ENCODE results near the gene ROBO1.

Gene ROBO1

DNA sequence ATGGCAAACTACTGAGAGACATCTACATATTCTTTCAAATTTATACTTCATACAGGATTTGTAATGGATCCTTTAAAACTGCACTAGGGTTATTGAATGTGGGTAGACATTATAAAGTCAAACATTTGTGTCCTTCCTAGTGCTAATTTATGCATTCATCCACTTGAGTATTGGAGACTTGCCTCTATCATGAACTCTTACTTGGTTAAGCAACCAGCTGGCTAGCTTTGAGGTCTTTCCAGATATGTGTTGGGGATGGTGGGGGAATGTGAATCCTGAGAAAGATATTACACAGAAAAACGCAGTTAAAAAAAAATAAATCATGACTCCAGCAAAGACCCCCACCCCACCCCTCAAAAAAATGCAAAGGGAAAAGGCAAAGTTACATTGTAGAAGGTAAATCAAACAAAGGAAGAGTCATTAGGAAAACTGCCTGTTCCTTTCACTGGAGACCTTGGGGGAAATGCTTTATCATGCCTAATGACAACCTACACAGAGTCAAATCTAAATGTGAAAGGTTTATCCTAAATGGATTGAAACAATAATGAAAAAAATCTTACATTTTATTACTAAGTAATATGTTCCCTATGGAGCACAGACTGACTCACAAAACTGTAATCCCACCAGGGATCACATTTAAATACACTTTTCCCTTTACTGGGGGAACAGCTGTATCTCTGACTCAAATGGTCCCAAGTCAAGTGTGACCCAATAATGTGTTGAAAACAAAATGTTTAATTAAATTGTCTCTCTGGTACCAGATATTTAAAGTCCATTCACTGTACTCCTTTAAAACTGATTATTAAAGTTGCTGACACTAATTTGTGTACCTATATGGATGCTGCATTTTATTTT lies 522.3 kb downstream of the ROBO1 start:
- H3K4me3 Mint-ChIP-seq = no peak overlapping the region
- H3K36me3 Mint-ChIP-seq (ENCODE audit: low read depth) = no peaks in the 10 kb centered on the region
- no peak overlapping the region for H3K27ac Mint-ChIP-seq
- peaks cover 9% of the 10 kb centered on the region for H3K9me3 Mint-ChIP-seq
- H3K27me3 Mint-ChIP-seq (ENCODE audit: low read depth) = no peaks in the 10 kb centered on the region
- no peaks in the 10 kb centered on the region for H3K4me1 Mint-ChIP-seq (ENCODE audit: low read depth)

DNA sequence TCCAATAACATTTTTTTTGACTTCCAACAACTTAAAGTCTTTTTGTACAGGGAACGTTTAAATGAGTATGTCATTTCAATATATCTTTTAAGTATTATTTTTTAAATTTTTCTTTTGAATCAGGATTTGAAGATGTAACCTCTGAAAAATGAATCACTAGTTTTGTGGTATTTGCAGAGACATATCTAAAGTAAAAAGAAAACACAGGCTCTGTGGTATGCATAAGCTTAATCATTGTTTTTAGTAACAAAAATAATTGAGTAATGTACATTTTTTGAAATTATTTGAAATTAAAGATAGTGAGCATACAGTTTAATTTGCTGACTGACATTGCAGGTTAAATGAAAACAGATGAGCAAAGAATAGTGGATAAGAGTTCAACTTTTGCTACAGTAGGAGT lies 531.3 kb downstream of the ROBO1 start:
- Mint-ChIP-seq H3K4me1 (ENCODE audit: low read depth) (no peaks in the 10 kb centered on the region), H3K36me3 (ENCODE audit: low read depth) (no peaks in the 10 kb centered on the region), H3K4me3 (no peak overlapping the region), H3K9me3 (peaks cover 7% of the 10 kb centered on the region), H3K27ac (no peak overlapping the region), H3K27me3 (ENCODE audit: low read depth) (no peaks in the 10 kb centered on the region)

DNA sequence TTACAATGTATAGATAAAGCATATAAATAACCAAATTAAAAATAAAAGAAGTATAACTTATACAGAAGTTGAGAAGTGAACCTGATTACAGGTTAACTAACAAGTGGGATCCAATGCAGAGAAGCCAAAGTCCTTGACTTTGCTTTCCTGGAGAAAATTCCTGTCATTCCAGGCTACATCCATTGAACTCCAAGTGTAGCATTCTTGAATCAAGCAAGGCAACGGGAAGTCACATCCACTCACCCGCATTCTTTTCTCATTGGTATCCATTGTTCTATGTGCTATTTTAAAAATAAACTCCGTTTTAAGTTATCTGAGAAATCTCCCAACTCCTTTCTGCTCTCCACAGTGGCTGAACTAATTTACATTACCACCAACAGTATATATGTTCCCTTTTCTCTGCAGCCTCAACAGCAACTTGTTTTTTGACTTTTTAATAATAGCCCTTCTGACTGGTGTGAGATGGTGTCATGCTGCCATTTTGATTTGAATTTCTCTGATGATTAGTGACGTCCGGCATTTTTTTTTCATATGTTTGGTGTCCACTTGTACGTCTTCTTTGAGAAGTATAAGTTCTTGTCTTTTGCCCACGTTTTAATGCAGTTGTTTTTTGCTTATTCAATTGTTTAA lies 534.3 kb downstream of the ROBO1 start:
- Mint-ChIP-seq H3K4me1 (ENCODE audit: low read depth) (no peaks in the 10 kb centered on the region), H3K9me3 (peaks cover 20% of the 10 kb centered on the region), H3K27me3 (ENCODE audit: low read depth) (no peaks in the 10 kb centered on the region), H3K4me3 (no peak overlapping the region), H3K36me3 (ENCODE audit: low read depth) (no peaks in the 10 kb centered on the region), H3K27ac (no peak overlapping the region)

DNA sequence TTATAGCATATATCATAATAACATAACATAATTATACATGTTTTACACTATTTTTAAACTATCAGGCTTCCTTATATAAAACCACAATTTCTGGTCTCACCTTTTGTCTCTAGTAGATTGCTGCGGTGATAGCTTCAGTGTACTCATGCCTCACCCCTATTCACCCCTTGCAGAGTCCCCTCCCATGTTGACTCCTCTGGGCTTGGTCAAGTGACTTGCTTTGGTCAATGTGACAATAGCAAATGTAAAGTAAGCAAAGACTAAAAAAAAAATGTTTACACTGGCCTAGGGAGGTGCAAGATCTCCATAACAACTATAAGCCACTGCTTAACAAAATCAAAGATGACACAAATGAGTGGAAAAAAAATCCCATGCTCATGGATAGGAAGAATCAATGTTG lies 537.5 kb downstream of the ROBO1 start:
- no peak overlapping the region for H3K4me3 Mint-ChIP-seq
- H3K9me3 Mint-ChIP-seq = peaks cover 22% of the 10 kb centered on the region
- H3K4me1 Mint-ChIP-seq (ENCODE audit: low read depth) = no peaks in the 10 kb centered on the region
- no peaks in the 10 kb centered on the region for H3K27me3 Mint-ChIP-seq (ENCODE audit: low read depth)
- no peaks in the 10 kb centered on the region for H3K36me3 Mint-ChIP-seq (ENCODE audit: low read depth)
- no peak overlapping the region for H3K27ac Mint-ChIP-seq

DNA sequence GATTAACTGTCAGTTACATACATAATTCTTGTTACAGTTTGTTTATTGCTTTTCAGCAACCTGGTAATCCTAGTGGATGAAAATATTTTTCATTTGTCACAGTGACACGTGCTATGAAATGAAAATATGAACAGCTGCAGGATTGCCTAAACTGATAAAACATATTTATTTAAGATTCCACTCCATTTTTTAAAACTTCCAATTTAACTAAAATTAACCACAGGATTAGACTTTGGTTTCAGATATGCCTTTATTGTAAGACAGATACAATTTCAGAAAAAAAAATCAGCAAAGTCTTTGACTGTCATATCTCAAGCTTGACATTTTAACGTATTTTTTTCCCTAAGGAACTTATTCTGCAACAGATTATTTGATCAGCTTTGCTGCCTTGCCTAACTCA lies 550.7 kb downstream of the ROBO1 start:
- H3K27ac Mint-ChIP-seq = no peak overlapping the region
- no peaks in the 10 kb centered on the region for H3K27me3 Mint-ChIP-seq (ENCODE audit: low read depth)
- H3K4me1 Mint-ChIP-seq (ENCODE audit: low read depth) = no peaks in the 10 kb centered on the region
- no peaks in the 10 kb centered on the region for H3K36me3 Mint-ChIP-seq (ENCODE audit: low read depth)
- H3K4me3 Mint-ChIP-seq = no peak overlapping the region
- no peaks in the 10 kb centered on the region for H3K9me3 Mint-ChIP-seq

DNA sequence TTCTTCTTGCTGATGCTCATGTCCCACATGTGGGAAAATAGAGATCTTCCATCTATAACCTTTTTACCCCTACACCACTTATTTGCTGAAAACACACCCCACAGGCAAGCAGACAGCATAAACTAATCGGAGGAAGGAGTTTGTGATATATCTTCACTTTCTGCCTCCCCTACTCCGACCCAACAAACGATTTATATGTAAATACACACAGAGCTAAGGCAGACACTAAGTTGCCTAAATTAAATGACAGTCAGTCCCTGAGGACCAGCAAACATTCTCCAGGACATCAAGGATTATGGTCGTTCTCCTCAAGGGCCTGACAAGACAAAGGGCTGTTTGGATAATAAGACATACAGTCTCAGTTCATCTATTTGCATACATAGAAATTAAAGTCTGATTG lies 552.5 kb downstream of the ROBO1 start:
- no peaks in the 10 kb centered on the region for H3K9me3 Mint-ChIP-seq
- no peak overlapping the region for H3K27ac Mint-ChIP-seq
- H3K4me3 Mint-ChIP-seq = no peak overlapping the region
- H3K4me1 Mint-ChIP-seq (ENCODE audit: low read depth) = no peaks in the 10 kb centered on the region
- H3K36me3 Mint-ChIP-seq (ENCODE audit: low read depth) = no peaks in the 10 kb centered on the region
- H3K27me3 Mint-ChIP-seq (ENCODE audit: low read depth) = no peaks in the 10 kb centered on the region

DNA sequence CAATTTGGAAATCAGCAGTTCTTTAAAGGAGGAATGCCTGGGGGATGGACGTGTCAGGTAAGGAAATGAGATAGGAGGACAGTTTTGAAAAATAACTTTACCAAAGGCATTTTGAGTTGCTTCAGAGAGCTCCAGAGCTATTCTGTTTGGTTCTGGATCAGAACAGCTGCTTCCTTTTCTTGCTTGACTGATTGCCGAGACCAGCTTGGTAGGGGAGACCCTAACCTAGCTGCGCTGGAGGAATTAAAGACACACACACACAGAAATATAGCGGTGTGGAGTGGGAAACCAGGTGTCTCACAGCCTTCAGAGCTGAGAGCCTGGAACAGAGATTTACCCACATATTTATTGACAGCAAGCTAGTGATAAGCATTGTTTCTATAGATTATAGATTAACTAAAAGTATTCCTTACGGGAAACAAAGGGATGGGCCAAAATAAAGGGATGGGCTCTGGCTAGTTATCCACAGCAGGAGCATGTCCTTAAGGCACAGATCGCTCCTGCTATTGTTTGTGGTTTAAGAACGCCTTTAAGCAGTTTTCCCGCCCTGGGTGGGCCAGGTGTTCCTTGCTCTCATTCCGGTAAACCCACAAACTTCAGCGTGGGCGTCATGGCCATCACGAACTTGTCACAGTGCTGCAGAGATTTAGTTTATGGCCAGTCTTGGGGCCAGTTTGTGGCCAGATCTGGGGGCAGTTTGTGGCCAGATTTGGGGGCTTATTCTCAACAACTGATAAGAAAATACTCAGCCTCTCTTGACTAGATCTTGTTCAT lies 556.0 kb downstream of the ROBO1 start:
- Mint-ChIP-seq H3K9me3 (peaks cover 10% of the 10 kb centered on the region), H3K36me3 (ENCODE audit: low read depth) (no peaks in the 10 kb centered on the region), H3K27me3 (ENCODE audit: low read depth) (no peaks in the 10 kb centered on the region), H3K4me3 (no peak overlapping the region), H3K4me1 (ENCODE audit: low read depth) (no peaks in the 10 kb centered on the region), H3K27ac (no peak overlapping the region)

DNA sequence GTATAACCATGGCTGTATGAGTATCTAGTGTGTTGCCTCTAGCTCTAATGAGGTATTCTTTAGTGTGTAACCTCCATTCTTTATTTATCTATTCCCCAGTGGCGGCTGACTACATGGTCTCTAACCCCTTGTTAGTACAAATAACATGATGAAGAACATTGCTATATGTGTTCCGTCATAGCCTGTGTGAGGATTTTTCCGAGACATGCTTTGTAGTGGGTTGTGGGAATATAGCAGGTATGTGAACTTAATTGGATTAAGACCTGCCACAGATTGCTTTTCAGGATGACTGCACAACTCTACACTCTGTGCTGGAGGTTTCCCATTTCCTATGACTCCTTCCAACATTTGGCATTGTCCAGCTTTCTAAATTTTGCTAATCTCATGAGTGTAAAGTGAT lies 563.4 kb downstream of the ROBO1 start:
- Mint-ChIP-seq H3K4me3 (no peak overlapping the region), H3K27me3 (ENCODE audit: low read depth) (no peaks in the 10 kb centered on the region), H3K36me3 (ENCODE audit: low read depth) (no peaks in the 10 kb centered on the region), H3K27ac (no peak overlapping the region), H3K4me1 (ENCODE audit: low read depth) (no peaks in the 10 kb centered on the region), H3K9me3 (peaks cover 9% of the 10 kb centered on the region)

DNA sequence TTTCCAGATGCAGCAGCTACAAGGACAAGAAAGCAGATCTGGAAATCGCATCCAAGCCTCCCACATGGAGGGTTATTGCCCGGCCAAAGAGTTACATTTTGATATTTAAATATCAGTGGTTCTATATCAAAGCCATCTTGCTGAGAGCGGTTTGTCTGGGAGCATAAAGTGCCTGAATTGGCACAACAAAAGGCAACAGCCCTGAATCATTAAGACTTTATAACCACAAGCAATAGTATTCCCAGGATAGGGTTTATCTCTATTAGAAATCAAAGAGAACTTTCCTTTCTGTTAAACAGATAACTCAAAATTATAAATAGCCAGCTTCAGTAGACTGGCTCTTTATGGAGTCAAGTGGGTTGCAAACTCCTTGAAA lies 564.7 kb downstream of the ROBO1 start:
- H3K27ac Mint-ChIP-seq = no peak overlapping the region
- peaks cover 5% of the 10 kb centered on the region for H3K9me3 Mint-ChIP-seq
- H3K27me3 Mint-ChIP-seq (ENCODE audit: low read depth) = no peaks in the 10 kb centered on the region
- no peak overlapping the region for H3K4me3 Mint-ChIP-seq
- H3K4me1 Mint-ChIP-seq (ENCODE audit: low read depth) = no peaks in the 10 kb centered on the region
- H3K36me3 Mint-ChIP-seq (ENCODE audit: low read depth) = no peaks in the 10 kb centered on the region

DNA sequence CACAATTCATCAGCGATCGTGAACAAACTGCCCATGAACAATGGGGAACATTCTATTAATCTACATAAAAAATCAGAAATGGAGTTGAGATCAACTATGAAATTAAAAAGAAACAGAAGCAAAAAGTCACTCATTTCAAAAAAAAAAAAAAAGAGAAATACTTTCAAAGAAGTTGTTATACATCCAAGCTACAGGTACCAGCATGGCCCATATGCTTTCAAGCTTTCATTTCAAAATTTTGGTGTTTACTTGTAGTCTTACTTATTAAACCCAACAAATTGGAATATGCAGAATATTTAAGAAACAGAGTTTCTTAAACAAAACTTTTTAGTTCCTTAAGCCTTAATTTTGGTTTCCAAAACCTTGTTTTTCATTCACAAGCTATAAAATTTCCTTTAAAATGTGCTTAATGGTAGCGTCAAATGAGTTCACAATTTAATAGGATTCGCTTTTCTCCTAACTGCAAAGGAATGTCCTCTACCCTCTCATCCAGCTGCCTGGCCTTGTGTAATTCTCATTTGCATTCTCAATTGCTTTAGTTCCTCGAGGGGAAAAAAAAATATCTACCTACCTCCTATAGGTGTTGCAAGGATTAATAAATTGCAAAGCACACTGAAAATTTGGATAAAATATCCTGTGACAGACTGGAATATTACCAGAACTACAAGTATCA lies 565.2 kb downstream of the ROBO1 start:
- H3K4me3 Mint-ChIP-seq = no peak overlapping the region
- no peak overlapping the region for H3K27ac Mint-ChIP-seq
- H3K27me3 Mint-ChIP-seq (ENCODE audit: low read depth) = no peaks in the 10 kb centered on the region
- H3K4me1 Mint-ChIP-seq (ENCODE audit: low read depth) = no peaks in the 10 kb centered on the region
- peaks cover 3% of the 10 kb centered on the region for H3K9me3 Mint-ChIP-seq
- H3K36me3 Mint-ChIP-seq (ENCODE audit: low read depth) = no peaks in the 10 kb centered on the region

DNA sequence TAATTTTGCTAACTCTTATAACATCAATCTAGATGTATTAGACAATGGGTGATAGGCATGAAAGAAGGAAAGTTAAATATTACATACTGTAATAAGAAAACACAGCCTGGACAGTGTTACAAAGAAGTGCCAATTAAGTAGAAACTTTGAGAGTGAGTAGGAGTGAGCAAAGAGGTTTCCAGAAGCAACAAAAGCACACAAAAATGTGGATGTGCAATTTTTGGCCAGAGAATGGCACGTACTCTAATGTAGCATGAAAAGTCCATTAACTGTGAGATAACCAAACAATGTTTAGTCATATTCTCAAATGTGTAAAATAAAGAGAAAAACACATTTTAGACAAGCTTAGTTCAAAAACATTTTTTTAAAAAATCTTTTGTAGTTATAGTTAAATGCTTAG lies 567.3 kb downstream of the ROBO1 start:
- H3K27me3 Mint-ChIP-seq (ENCODE audit: low read depth) = no peaks in the 10 kb centered on the region
- no peaks in the 10 kb centered on the region for H3K4me1 Mint-ChIP-seq (ENCODE audit: low read depth)
- H3K4me3 Mint-ChIP-seq = no peak overlapping the region
- no peaks in the 10 kb centered on the region for H3K36me3 Mint-ChIP-seq (ENCODE audit: low read depth)
- no peaks in the 10 kb centered on the region for H3K9me3 Mint-ChIP-seq
- no peak overlapping the region for H3K27ac Mint-ChIP-seq

DNA sequence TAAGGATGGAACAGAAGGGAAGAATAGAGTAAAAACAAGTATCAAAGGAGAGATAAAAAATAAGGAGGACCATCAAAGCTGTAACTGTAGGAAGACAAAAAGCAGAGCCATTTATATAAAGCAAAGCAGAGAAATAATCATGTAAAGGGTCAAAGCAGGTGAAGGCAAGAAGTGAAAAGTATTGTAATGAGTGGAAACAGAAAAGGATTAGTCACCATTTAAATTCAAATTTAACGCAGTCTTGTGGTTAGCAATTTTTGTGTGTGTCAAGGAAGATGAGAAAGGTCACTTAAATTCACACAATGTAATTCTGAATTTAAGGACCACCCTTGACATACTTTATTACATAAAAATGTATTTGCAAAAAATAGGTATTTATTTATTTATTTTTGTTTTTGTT lies 567.8 kb downstream of the ROBO1 start:
- no peaks in the 10 kb centered on the region for H3K36me3 Mint-ChIP-seq (ENCODE audit: low read depth)
- no peaks in the 10 kb centered on the region for H3K4me1 Mint-ChIP-seq (ENCODE audit: low read depth)
- H3K4me3 Mint-ChIP-seq = no peak overlapping the region
- no peaks in the 10 kb centered on the region for H3K9me3 Mint-ChIP-seq
- H3K27ac Mint-ChIP-seq = no peak overlapping the region
- H3K27me3 Mint-ChIP-seq (ENCODE audit: low read depth) = no peaks in the 10 kb centered on the region

DNA sequence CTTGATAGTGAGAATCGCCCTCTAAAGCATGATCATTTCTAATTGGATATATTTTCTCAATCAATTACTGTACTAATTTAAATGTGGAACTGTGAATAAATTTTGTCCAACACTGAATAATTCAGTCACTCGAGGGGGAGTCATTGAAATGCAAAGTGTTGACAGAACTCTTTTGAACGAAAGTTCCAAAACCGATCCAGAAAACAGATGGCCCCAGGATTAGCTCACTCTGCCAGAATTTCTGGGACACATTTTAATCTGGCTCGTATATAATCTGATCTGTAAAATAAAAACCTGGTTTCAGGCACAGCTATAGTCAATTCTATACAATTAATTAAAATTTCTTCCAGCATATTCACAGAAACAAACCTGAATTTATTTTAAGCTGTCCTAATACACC lies 580.4 kb downstream of the ROBO1 start:
- Mint-ChIP-seq H3K4me3 (no peak overlapping the region), H3K9me3 (peaks cover 5% of the 10 kb centered on the region), H3K36me3 (ENCODE audit: low read depth) (no peaks in the 10 kb centered on the region), H3K4me1 (ENCODE audit: low read depth) (no peaks in the 10 kb centered on the region), H3K27ac (no peak overlapping the region), H3K27me3 (ENCODE audit: low read depth) (no peaks in the 10 kb centered on the region)

DNA sequence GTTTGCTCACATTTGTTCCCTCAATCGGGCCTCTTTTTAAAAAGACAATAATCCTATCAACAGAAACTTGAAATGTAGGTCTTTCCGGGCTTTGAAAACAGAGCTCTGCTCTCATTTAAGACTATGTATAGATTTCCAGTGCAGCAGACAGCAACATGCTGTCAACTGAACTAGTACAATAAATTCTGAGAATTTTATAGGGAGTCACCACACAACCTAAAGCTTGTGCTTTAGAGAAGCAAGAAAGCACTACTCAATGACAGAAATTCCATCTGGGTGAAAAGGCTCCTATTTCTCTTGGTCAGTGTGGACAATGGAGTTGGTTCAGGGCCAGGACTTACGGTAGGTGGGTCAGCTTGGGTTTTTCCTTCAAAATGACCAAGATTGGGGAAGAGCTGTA lies 583.5 kb downstream of the ROBO1 start:
- Mint-ChIP-seq H3K36me3 (ENCODE audit: low read depth) (no peaks in the 10 kb centered on the region), H3K27me3 (ENCODE audit: low read depth) (no peaks in the 10 kb centered on the region), H3K4me3 (no peak overlapping the region), H3K27ac (no peak overlapping the region), H3K9me3 (peaks cover 11% of the 10 kb centered on the region), H3K4me1 (ENCODE audit: low read depth) (no peaks in the 10 kb centered on the region)
